ENCODE data around the gene FRMPD1. TPM values are rescaled to one million over a fixed set of nuclear protein-coding genes. Genes with fewer than 3 reads are reported as not detected.

The FRMPD1 gene
- polyA plus RNA-seq, 1 donor, result 0.61 TPM

DNA sequence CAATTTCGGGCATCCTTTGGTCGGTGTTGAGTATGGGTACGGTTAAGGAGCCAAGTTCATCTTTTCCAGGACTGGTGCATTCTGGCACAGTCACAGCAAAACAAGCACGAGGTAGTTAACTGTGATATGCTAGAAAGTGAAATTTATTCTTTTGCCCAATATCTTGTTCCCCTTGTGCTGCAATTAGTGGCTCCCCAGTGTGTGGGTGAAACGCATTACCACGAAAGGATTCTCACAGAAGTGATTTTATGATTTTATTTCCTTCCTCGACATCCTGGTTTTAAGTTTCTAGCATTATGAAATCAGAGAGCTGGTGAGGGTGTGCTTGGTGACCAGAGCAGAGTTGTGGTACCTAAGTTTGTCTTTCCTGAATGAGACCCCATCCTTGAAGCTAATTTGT lies 1.5 kb downstream of the FRMPD1 start:
- Histone ChIP-seq H3K27me3 (ENCODE audit: control insufficient read depth, insufficient read depth, low read length) (peaks cover 76% of the 10 kb centered on the region), H3K4me1 (ENCODE audit: control insufficient read depth, insufficient read depth, low read length) (peaks cover 4% of the 10 kb centered on the region), H3K36me3 (ENCODE audit: control insufficient read depth, insufficient read depth, low read length) (no peaks in the 10 kb centered on the region), H3K4me3 (ENCODE audit: low read length) (no peak overlapping the region), H3K9me3 (ENCODE audit: control insufficient read depth, low read depth, low read length) (peaks cover 2% of the 10 kb centered on the region), H3K27ac (ENCODE audit: low read length) (no peak overlapping the region)
- 100% methylated on average over 1 of the region's 7 CpGs for WGBS (ENCODE audit: insufficient coverage, low lambda C conversion rate)
- DNase-seq, result no peak

DNA sequence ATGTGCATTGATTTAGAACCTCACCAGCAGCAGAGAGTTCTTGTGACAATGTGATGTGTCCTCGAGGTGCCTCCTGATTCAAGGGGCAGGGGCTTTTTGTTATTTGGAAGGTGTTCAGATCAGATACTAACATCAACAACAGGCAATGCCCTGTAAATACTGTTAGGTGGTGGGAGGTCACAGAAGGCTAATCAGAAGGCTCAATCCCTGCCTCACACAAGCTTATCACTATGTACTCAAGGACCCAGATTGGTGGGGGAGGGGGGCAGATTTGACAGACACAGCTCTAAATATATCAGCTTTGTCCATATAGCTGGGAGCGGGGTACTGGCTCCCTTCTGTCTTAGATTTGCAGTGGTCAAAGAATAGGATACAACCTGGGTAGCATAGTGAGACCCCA lies 2.6 kb downstream of the FRMPD1 start:
- H3K27me3 ChIP-seq (ENCODE audit: control insufficient read depth, insufficient read depth, low read length), result peaks cover 77% of the 10 kb centered on the region

DNA sequence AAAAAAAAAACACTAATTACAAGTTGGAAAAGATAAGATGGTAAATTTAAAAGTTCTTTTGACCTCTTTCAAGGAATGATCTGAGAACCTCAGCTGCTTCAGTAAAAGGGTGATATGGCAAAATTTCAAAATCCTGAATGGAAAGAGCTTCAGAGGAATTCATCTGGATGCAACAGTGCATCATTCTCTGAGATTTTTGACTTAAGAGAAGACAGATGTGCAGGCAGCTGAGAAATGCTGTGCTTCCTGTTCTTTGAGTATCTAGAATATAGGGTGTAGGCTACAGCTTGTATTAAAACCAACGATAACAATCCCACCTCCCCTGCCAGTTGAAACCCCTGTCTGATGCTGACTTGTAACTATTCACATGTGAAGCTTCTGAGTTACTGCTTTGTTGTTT lies 6.2 kb downstream of the FRMPD1 start:
- H3K4me3 ChIP-seq (ENCODE audit: low read length), result no peak overlapping the region
- H3K36me3 ChIP-seq (ENCODE audit: control insufficient read depth, insufficient read depth, low read length), result no peaks in the 10 kb centered on the region
- DNase-seq, result no peak
- no peaks in the 10 kb centered on the region for H3K4me1 ChIP-seq (ENCODE audit: control insufficient read depth, insufficient read depth, low read length)
- no peaks in the 10 kb centered on the region for H3K9me3 ChIP-seq (ENCODE audit: control insufficient read depth, low read depth, low read length)
- H3K27me3 ChIP-seq (ENCODE audit: control insufficient read depth, insufficient read depth, low read length), result peaks cover 64% of the 10 kb centered on the region
- H3K27ac ChIP-seq (ENCODE audit: low read length), result no peak overlapping the region
- no CpG with 5 or more reads among the region's 1 CpG for WGBS (ENCODE audit: insufficient coverage, low lambda C conversion rate)

More for the DNA sequence above, 2.6 kb downstream of the FRMPD1 start:
- Histone ChIP-seq H3K9me3 (ENCODE audit: control insufficient read depth, low read depth, low read length) (peaks cover 2% of the 10 kb centered on the region), H3K36me3 (ENCODE audit: control insufficient read depth, insufficient read depth, low read length) (no peaks in the 10 kb centered on the region), H3K4me1 (ENCODE audit: control insufficient read depth, insufficient read depth, low read length) (peaks cover 4% of the 10 kb centered on the region), H3K27ac (ENCODE audit: low read length) (no peak overlapping the region), H3K4me3 (ENCODE audit: low read length) (no peak overlapping the region)
- no peak for DNase-seq
- no CpG with 5 or more reads among the region's 2 CpGs for WGBS (ENCODE audit: insufficient coverage, low lambda C conversion rate)

DNA sequence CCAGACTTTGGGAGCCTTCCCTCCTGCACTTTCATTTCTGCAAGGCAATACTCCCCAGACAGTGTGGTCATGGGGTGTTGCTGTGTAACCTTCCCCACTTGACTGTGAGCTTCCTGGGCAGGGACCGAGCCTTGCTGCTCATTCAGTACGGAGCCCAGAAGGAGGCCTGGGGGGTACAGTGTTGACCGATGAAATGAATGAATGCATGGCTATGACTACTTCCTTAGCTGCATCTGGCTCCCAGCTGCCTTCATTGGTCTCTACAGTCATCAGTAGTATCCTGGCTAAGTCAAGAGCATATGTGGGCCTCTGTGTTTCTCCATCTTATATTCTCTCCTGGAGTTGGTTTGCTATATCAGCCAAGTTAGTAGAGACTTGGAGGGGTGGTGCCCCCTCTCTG lies 9.9 kb downstream of the FRMPD1 start:
- DNase-seq, result no peak
- no peaks in the 10 kb centered on the region for H3K4me1 ChIP-seq (ENCODE audit: control insufficient read depth, insufficient read depth, low read length)
- H3K36me3 ChIP-seq (ENCODE audit: control insufficient read depth, insufficient read depth, low read length), result no peaks in the 10 kb centered on the region
- no peaks in the 10 kb centered on the region for H3K9me3 ChIP-seq (ENCODE audit: control insufficient read depth, low read depth, low read length)
- no peak overlapping the region for H3K4me3 ChIP-seq (ENCODE audit: low read length)
- WGBS (ENCODE audit: insufficient coverage, low lambda C conversion rate), result no CpG with 5 or more reads among the region's 3 CpGs
- H3K27ac ChIP-seq (ENCODE audit: low read length), result no peak overlapping the region
- H3K27me3 ChIP-seq (ENCODE audit: control insufficient read depth, insufficient read depth, low read length), result peaks cover 39% of the 10 kb centered on the region

DNA sequence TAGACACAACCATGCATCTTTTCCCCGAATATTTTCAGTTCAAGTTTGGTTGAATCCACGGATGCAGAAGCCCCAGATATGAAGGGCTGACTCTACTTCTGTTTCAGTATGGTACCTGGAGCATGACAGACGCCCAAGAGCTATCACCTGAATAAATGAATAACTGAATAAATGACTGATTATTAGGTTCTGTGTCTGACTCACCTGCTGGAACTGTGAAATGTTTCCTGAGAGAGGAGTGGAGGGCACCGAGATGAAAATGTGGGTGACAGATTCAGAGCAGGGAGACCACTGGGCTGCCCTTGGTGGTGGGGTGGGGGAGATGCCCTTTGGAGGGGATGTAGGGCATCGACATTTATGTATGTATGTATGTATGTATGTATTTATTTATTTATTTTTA lies 13.2 kb downstream of the FRMPD1 start:
- Histone ChIP-seq H3K9me3 (ENCODE audit: control insufficient read depth, low read depth, low read length) (no peaks in the 10 kb centered on the region), H3K4me3 (ENCODE audit: low read length) (no peak overlapping the region), H3K4me1 (ENCODE audit: control insufficient read depth, insufficient read depth, low read length) (no peaks in the 10 kb centered on the region), H3K27ac (ENCODE audit: low read length) (no peak overlapping the region), H3K36me3 (ENCODE audit: control insufficient read depth, insufficient read depth, low read length) (no peaks in the 10 kb centered on the region), H3K27me3 (ENCODE audit: control insufficient read depth, insufficient read depth, low read length) (peaks cover 45% of the 10 kb centered on the region)
- no CpG with 5 or more reads among the region's 5 CpGs for WGBS (ENCODE audit: insufficient coverage, low lambda C conversion rate)
- no peak for DNase-seq

DNA sequence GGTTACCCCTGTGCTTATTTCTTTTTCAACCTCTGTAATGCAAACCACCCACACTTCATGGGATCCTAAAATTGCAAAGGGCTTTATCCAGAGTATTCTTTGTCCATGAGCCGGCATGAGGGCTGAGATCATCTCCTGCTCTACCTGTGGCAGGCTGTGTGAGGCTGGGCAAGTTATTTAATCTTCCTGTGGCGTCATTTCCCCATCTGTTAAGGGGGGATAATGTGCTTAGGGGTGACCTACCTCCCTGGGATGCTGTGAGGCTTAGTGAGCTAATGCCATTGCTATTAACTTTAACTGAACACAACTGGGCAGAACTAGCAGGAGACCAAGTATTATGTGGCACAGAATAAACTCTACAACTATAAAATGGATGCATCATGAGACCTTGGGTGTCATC lies 17.0 kb downstream of the FRMPD1 start:
- peaks cover 47% of the 10 kb centered on the region for H3K27me3 ChIP-seq (ENCODE audit: control insufficient read depth, insufficient read depth, low read length)
- no peak for DNase-seq
- no CpG with 5 or more reads among the region's 2 CpGs for WGBS (ENCODE audit: insufficient coverage, low lambda C conversion rate)

DNA sequence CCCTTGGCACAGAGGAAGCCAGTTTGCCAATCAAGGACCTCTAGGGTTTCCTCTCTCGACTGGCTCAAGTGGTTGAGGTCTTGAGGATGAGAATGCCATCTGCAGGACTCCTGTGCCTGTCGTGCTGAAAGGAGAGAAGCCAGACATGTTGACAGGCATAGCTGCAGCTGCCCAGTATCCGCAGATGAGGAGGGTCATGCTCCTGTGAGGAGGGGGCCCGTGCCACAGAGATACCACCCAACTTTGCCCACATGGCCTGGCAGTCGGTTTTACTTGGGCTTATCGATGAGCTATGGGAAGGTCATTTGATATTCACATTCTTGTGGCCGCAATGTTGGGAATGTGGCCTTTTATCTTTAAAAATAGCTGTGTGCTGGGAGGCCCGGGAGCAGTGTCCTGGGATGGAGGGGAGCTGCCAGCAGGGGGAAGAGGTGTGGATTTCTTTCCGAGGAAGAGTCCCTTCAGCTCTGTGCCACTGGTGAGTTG lies 17.4 kb downstream of the FRMPD1 start:
- Histone ChIP-seq H3K4me3 (ENCODE audit: low read length) (no peak overlapping the region), H3K4me1 (ENCODE audit: control insufficient read depth, insufficient read depth, low read length) (no peaks in the 10 kb centered on the region), H3K27ac (ENCODE audit: low read length) (no peak overlapping the region), H3K36me3 (ENCODE audit: control insufficient read depth, insufficient read depth, low read length) (no peaks in the 10 kb centered on the region), H3K9me3 (ENCODE audit: control insufficient read depth, low read depth, low read length) (no peaks in the 10 kb centered on the region), H3K27me3 (ENCODE audit: control insufficient read depth, insufficient read depth, low read length) (peaks cover 47% of the 10 kb centered on the region)
- no CpG with 5 or more reads among the region's 9 CpGs for WGBS (ENCODE audit: insufficient coverage, low lambda C conversion rate)
- no peak for DNase-seq

More for the DNA sequence above, 17.0 kb downstream of the FRMPD1 start:
- Histone ChIP-seq H3K4me3 (ENCODE audit: low read length) (no peak overlapping the region), H3K27ac (ENCODE audit: low read length) (no peak overlapping the region), H3K36me3 (ENCODE audit: control insufficient read depth, insufficient read depth, low read length) (no peaks in the 10 kb centered on the region), H3K9me3 (ENCODE audit: control insufficient read depth, low read depth, low read length) (no peaks in the 10 kb centered on the region), H3K4me1 (ENCODE audit: control insufficient read depth, insufficient read depth, low read length) (no peaks in the 10 kb centered on the region)

DNA sequence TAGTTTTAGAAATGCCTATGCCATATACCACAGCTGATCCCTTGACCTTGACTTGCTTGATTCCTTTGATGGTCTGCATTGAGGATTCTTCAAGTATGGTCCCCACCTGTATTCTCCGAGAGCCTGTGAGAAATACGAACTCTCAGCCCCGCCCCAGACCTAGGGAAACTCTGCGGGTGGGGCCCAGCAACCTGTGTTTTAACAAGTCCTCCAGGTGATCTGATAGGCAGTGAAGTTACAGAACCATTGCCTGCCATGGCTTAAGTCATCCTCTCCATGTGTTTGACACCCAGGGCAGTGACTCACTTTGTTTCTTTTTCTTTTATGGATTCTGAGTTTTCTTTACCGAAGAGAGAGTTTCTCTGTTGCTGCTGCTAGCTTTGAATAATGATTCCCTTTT lies 18.5 kb downstream of the FRMPD1 start:
- Histone ChIP-seq H3K9me3 (ENCODE audit: control insufficient read depth, low read depth, low read length) (no peaks in the 10 kb centered on the region), H3K4me1 (ENCODE audit: control insufficient read depth, insufficient read depth, low read length) (no peaks in the 10 kb centered on the region), H3K36me3 (ENCODE audit: control insufficient read depth, insufficient read depth, low read length) (no peaks in the 10 kb centered on the region), H3K27ac (ENCODE audit: low read length) (no peak overlapping the region), H3K27me3 (ENCODE audit: control insufficient read depth, insufficient read depth, low read length) (peaks cover 40% of the 10 kb centered on the region), H3K4me3 (ENCODE audit: low read length) (no peak overlapping the region)
- no CpG with 5 or more reads among the region's 5 CpGs for WGBS (ENCODE audit: insufficient coverage, low lambda C conversion rate)
- DNase-seq, result no peak

DNA sequence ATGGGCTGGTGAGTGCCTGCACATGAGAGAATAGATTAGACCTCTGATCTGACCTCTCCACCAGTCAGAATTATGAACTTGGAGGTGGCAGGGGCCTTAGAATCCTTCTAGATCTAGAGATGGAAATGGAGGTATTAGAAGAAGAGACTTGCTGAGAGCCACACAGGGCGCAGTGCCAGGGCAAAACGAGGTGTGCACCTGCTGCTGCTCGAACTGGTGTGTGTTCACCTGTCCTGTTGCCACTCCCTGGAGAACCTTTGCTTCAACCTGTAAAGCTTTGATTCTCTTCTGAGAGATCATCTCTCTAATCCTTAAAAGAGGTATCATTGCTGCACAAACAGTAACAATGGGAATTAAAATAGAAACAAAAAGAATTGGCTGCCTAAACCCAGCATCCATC lies 24.9 kb downstream of the FRMPD1 start:
- no peak for DNase-seq
- H3K27me3 ChIP-seq (ENCODE audit: control insufficient read depth, insufficient read depth, low read length), result peaks cover 19% of the 10 kb centered on the region
- no peaks in the 10 kb centered on the region for H3K36me3 ChIP-seq (ENCODE audit: control insufficient read depth, insufficient read depth, low read length)
- no peaks in the 10 kb centered on the region for H3K4me1 ChIP-seq (ENCODE audit: control insufficient read depth, insufficient read depth, low read length)
- no peaks in the 10 kb centered on the region for H3K9me3 ChIP-seq (ENCODE audit: control insufficient read depth, low read depth, low read length)
- H3K27ac ChIP-seq (ENCODE audit: low read length), result no peak overlapping the region
- no peak overlapping the region for H3K4me3 ChIP-seq (ENCODE audit: low read length)
- WGBS (ENCODE audit: insufficient coverage, low lambda C conversion rate), result no CpG with 5 or more reads among the region's 3 CpGs

DNA sequence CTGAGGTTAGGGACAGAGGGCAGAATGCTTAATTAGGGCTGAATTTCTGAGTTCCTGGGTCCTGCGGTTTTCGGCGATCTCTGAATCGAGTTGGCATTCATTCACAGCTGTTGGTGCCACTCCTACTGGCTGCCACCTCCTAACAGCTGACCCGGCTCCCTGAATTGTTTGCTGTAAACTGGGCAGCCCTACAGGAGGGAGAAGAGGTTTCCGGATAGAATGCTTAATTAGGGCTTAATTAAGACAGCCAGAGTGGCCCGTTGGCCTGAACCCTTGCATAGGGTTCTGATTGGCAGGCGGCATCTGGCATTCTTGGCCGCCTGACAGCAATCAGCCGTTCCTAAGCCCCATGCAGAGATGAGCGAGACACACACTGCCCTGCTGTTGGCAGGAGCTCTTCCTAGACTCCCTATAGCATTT lies 25.7 kb downstream of the FRMPD1 start:
- Histone ChIP-seq H3K27ac (ENCODE audit: low read length) (no peak overlapping the region), H3K4me1 (ENCODE audit: control insufficient read depth, insufficient read depth, low read length) (no peaks in the 10 kb centered on the region), H3K4me3 (ENCODE audit: low read length) (no peak overlapping the region), H3K36me3 (ENCODE audit: control insufficient read depth, insufficient read depth, low read length) (no peaks in the 10 kb centered on the region), H3K9me3 (ENCODE audit: control insufficient read depth, low read depth, low read length) (no peaks in the 10 kb centered on the region), H3K27me3 (ENCODE audit: control insufficient read depth, insufficient read depth, low read length) (peaks cover 17% of the 10 kb centered on the region)
- no peak for DNase-seq
- WGBS (ENCODE audit: insufficient coverage, low lambda C conversion rate), result no CpG with 5 or more reads among the region's 11 CpGs

DNA sequence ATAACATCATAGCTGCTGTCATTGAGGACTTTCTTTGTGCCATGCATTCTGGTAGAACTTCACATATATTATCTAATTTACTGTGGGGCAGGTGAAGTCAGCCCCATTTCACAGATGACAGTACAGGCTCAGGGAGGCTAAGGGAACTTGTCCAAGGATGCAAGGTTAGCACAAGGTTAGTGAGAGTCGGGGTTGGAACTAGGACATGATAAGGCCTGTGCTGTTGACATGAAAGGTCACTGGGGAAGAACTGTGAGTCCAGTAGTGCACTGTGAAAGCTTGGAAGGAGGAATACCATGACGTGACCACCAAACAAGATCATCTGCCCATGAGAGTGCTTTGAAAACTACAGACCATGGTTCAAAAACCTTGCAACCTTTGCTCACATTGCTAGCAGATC lies 26.7 kb downstream of the FRMPD1 start:
- H3K36me3 ChIP-seq (ENCODE audit: control insufficient read depth, insufficient read depth, low read length), result no peaks in the 10 kb centered on the region
- no peak for DNase-seq
- WGBS (ENCODE audit: insufficient coverage, low lambda C conversion rate), result no CpG with 5 or more reads among the region's 2 CpGs
- H3K27me3 ChIP-seq (ENCODE audit: control insufficient read depth, insufficient read depth, low read length), result peaks cover 20% of the 10 kb centered on the region
- no peak overlapping the region for H3K27ac ChIP-seq (ENCODE audit: low read length)
- H3K4me3 ChIP-seq (ENCODE audit: low read length), result no peak overlapping the region
- H3K9me3 ChIP-seq (ENCODE audit: control insufficient read depth, low read depth, low read length), result no peaks in the 10 kb centered on the region
- H3K4me1 ChIP-seq (ENCODE audit: control insufficient read depth, insufficient read depth, low read length), result no peaks in the 10 kb centered on the region

All from large intestine (tissue), 3 donors.